Naive thymus-derived CD4-positive, alpha-beta T cell (primary cell): ENCODE data around the gene C6orf89. TPM values are rescaled to one million over a fixed set of nuclear protein-coding genes. Genes with fewer than 3 reads are reported as not detected.

Source experiments
- ATAC-seq: fragments of 150-1000 bp; cut with Tn5 transposase; 2 replicates; pipeline ENCODE4 v1.10.0; 2021; ENCODE audit warnings: mild to moderate bottlenecking, moderate library complexity
- CTCF ChIA-PET: fragments of 350-600 bp; sonication (Branson Sonifier 250); formaldehyde crosslinking; loops from one replicate; lab custom pipeline; 2021; ENCODE audit warnings: antibody characterized with exemption; lab: Charles Lee
- POLR2A ChIA-PET: fragments of 350-600 bp; sonication (Branson Sonifier 250); formaldehyde crosslinking; loops from one replicate; lab custom pipeline; 2021; ENCODE audit warnings: antibody characterized with exemption, inconsistent platforms; lab: Charles Lee
- DNase-seq, 9 donors: peaks; one replicate each; pipeline versions ENCODE4 v3.0.0 to v3.0.0-alpha.2; 2020 to 2022; ENCODE audit warnings: mixed read lengths in 1 of 9
- H3K27ac ChIP-seq: one replicate; pipeline ENCODE4 v1.7.0; 2013; ENCODE audit warnings: mild to moderate bottlenecking, low read depth, low read length, moderate library complexity
- H3K27me3 ChIP-seq, 2 donors: one replicate each; pipeline ENCODE4 v1.7.0; 2013; ENCODE audit warnings: low read length in 2 of 2, mild to moderate bottlenecking in 2 of 2, moderate library complexity in 2 of 2; ENCODE audit not compliant: control insufficient read depth in 2 of 2, insufficient read depth in 2 of 2
- H3K36me3 ChIP-seq, 3 experiments: 1 replicate in 2 of 3; 2 replicates in 1 of 3; pipeline ENCODE4 v1.7.0; 2013; ENCODE audit warnings: low read length in 3 of 3, mild to moderate bottlenecking in 3 of 3, moderate library complexity in 1 of 3; ENCODE audit not compliant: insufficient read depth in 3 of 3, control insufficient read depth in 2 of 3
- H3K4me1 ChIP-seq, 2 donors: one replicate each; pipeline ENCODE4 v1.7.0; 2013; ENCODE audit warnings: low read length in 2 of 2, mild to moderate bottlenecking in 2 of 2, moderate library complexity in 1 of 2; ENCODE audit not compliant: control insufficient read depth in 2 of 2, insufficient read depth in 2 of 2
- H3K4me3 ChIP-seq: 2 replicates; pipeline ENCODE4 v1.7.0; 2013; ENCODE audit warnings: mild to moderate bottlenecking, low read length
- H3K9me3 ChIP-seq, 3 experiments: 1 replicate in 2 of 3; 2 replicates in 1 of 3; pipeline ENCODE4 v1.7.0; 2013; ENCODE audit warnings: low read length in 3 of 3; ENCODE audit not compliant: control insufficient read depth in 2 of 3
- H3K27ac Mint-ChIP-seq, 9 donors: one replicate each; pipeline ENCODE4 v1.8.0; 2020 to 2022; ENCODE audit warnings: mixed read lengths in 9 of 9, mild to moderate bottlenecking in 8 of 9, moderate library complexity in 5 of 9, inconsistent platforms in 2 of 9
- H3K27me3 Mint-ChIP-seq, 5 donors: one replicate each; pipeline ENCODE4 v1.8.0; 2021 to 2022; ENCODE audit warnings: mixed read lengths in 5 of 5, mild to moderate bottlenecking in 1 of 5
- H3K36me3 Mint-ChIP-seq, 5 donors: one replicate each; pipeline ENCODE4 v1.8.0; 2020 to 2022; ENCODE audit warnings: mixed read lengths in 5 of 5, mild to moderate bottlenecking in 3 of 5, inconsistent platforms in 1 of 5
- H3K4me1 Mint-ChIP-seq, 7 donors: one replicate each; pipeline ENCODE4 v1.8.0; 2020 to 2022; ENCODE audit warnings: mixed read lengths in 7 of 7, mild to moderate bottlenecking in 3 of 7, inconsistent platforms in 1 of 7
- H3K4me3 Mint-ChIP-seq, 10 donors: one replicate each; pipeline ENCODE4 v1.8.0; 2020 to 2022; ENCODE audit warnings: mild to moderate bottlenecking in 10 of 10, mixed read lengths in 10 of 10, moderate library complexity in 6 of 10, inconsistent platforms in 2 of 10
- H3K9me3 Mint-ChIP-seq, 11 donors: one replicate each; pipeline ENCODE4 v1.8.0; 2020 to 2022; ENCODE audit warnings: mixed read lengths in 11 of 11, mild to moderate bottlenecking in 4 of 11, inconsistent platforms in 1 of 11, moderate library complexity in 1 of 11
- intact Hi-C, 2 donors: fragments of 100-400 bp; cut with micrococcal nuclease; formaldehyde crosslinking; loops; one replicate each; pipeline ENCODE4 v1.15.1; 2023
- polyA plus RNA-seq, 2 donors: library from polyadenylated mRNA; unstranded; fragments of 300-500 nt; fragmentation: Illumina TruSeq; gene quantifications; one replicate each; pipeline ENCODE4 v1.2.3, GENCODE V29; 2021
- total RNA-seq, 6 experiments: library from RNA in 5 of 6; stranded (reverse) in 5 of 6; gene quantifications; 1 replicate in 5 of 6; 2 replicates in 1 of 6; pipeline ENCODE4 v1.2.3 and lab custom pipeline; 2021 to 2026

Gene C6orf89
- total and polyA plus RNA-seq, 7 experiments from 2014 or later = 34.6 to 48.2 (median 40.4) TPM

GRCh38 chr6:36964349-36964748 lies 78.6 kb downstream of the C6orf89 start:
- peak overlapping the region; percentile 40 for H3K27ac ChIP-seq
- intact Hi-C loops = no loop called here
- Mint-ChIP-seq H3K4me1 (peaks cover 20 to 55% (median 37%) of the 10 kb centered on the region in 7 donors), H3K9me3 (no peaks in the 10 kb centered on the region), H3K27ac (peak overlapping the region; percentile 40 to 94 (median 74)), H3K27me3 (no peaks in the 10 kb centered on the region), H3K36me3 (peaks cover 0 to 27% (median 6%) of the 10 kb centered on the region in 5 donors), H3K4me3 (peak overlapping the region in 7 of 10 donors; percentile 3 to 71 (median 32))
- CTCF ChIA-PET = interaction anchor here (0.9 kb wide), 1 partner anchor 210 kb away, joined by 4 read pairs; no protein-coding TSS in a partner anchor
- DNase-seq (no peak), ATAC-seq (no peak)
- H3K9me3 ChIP-seq = no peaks in the 10 kb centered on the region
- POLR2A ChIA-PET = interaction anchor here (0.8 to 3.1 kb wide), 3 partner anchors 9 to 359 kb away, joined by 4 to 8 read pairs (median 5); no protein-coding TSS in a partner anchor
- peaks cover 5 to 25% (median 14%) of the 10 kb centered on the region in 3 experiments for H3K36me3 ChIP-seq
- no peaks in the 10 kb centered on the region for H3K27me3 ChIP-seq
- H3K4me1 ChIP-seq = peaks cover 19 to 24% of the 10 kb centered on the region in 2 donors
- no peak overlapping the region for H3K4me3 ChIP-seq

- ChIA-PET POLR2A (interaction anchor here (0.8 to 3.1 kb wide), 3 partner anchors 9 to 359 kb away, joined by 3 to 8 read pairs (median 5); no protein-coding TSS in a partner anchor), CTCF (interaction anchor here (0.6 kb wide), 1 partner anchor 204 kb away, joined by 3 read pairs; no protein-coding TSS in a partner anchor)
- Mint-ChIP-seq H3K27me3 (no peaks in the 10 kb centered on the region), H3K27ac (peak overlapping the region; percentile 8 to 94 (median 66)), H3K36me3 (peaks cover 3 to 30% (median 6%) of the 10 kb centered on the region in 5 donors), H3K9me3 (no peaks in the 10 kb centered on the region), H3K4me1 (peaks cover 20 to 54% (median 35%) of the 10 kb centered on the region in 7 donors), H3K4me3 (peak overlapping the region in 8 of 10 donors; percentile 3 to 71 (median 36))
- DNase-seq (no peak), ATAC-seq (no peak)
- Histone ChIP-seq H3K27ac (peak overlapping the region; percentile 36), H3K27me3 (no peaks in the 10 kb centered on the region), H3K4me1 (peaks cover 19 to 24% of the 10 kb centered on the region in 2 donors), H3K4me3 (no peak overlapping the region), H3K36me3 (peaks cover 11 to 31% (median 14%) of the 10 kb centered on the region in 3 experiments), H3K9me3 (no peaks in the 10 kb centered on the region)
- intact Hi-C loops = no loop called here
Observed at GRCh38 chr6:36964908-36965307, 79.2 kb downstream of the C6orf89 start.

DNA sequence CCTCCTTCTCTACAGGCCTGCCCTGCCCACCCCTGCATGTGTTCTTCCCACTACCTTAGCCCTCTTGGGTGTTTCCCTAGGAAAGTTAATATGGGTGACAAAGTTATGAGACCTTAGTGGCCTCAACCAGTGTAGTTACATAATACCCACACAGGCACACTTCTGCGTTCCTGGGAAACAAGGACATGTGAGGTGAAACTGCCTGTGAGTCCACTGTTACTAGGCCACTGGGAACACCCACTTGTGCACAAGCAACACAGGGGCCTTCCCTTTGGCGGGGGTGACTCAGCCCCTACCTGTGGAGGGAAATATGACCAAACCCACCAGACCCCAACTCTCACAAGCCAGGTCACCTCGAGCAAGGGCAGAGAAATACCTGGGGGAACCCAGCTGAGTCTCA lies 81.5 kb downstream of the C6orf89 start:
- Mint-ChIP-seq H3K27ac (peak overlapping the region in 6 of 9 donors; percentile 22 to 73 (median 52)), H3K9me3 (no peaks in the 10 kb centered on the region), H3K27me3 (no peaks in the 10 kb centered on the region), H3K4me1 (peaks cover 20 to 37% (median 27%) of the 10 kb centered on the region in 7 donors), H3K36me3 (peaks cover 4 to 44% (median 7%) of the 10 kb centered on the region in 5 donors), H3K4me3 (no peak overlapping the region)
- Histone ChIP-seq H3K27me3 (no peaks in the 10 kb centered on the region), H3K4me1 (peaks cover 19 to 24% of the 10 kb centered on the region in 2 donors), H3K4me3 (no peak overlapping the region), H3K9me3 (no peaks in the 10 kb centered on the region), H3K27ac (no peak overlapping the region), H3K36me3 (peaks cover 34 to 55% (median 35%) of the 10 kb centered on the region in 3 experiments)
- intact Hi-C loops = no loop called here
- ATAC-seq (no peak), DNase-seq (no peak)
- CTCF ChIA-PET = no interaction called here
- POLR2A ChIA-PET = interaction anchor here (1.0 kb wide), 1 partner anchor 12 kb away, joined by 5 read pairs; no protein-coding TSS in a partner anchor

- POLR2A ChIA-PET = interaction anchor here (1.0 kb wide), 1 partner anchor 12 kb away, joined by 5 read pairs; no protein-coding TSS in a partner anchor
- H3K27ac Mint-ChIP-seq = peak overlapping the region in 5 of 9 donors; percentile 31 to 77 (median 38)
- no peaks in the 10 kb centered on the region for H3K9me3 Mint-ChIP-seq
- no peak for ATAC-seq
- no peak for DNase-seq
- Histone ChIP-seq H3K27me3 (no peaks in the 10 kb centered on the region), H3K4me1 (peaks cover 19 to 23% of the 10 kb centered on the region in 2 donors), H3K4me3 (no peak overlapping the region), H3K36me3 (peaks cover 37 to 59% (median 39%) of the 10 kb centered on the region in 3 experiments), H3K27ac (no peak overlapping the region), H3K9me3 (no peaks in the 10 kb centered on the region)
- H3K4me1 Mint-ChIP-seq = peaks cover 17 to 34% (median 26%) of the 10 kb centered on the region in 7 donors
- CTCF ChIA-PET = no interaction called here
- H3K27me3 Mint-ChIP-seq = no peaks in the 10 kb centered on the region
- intact Hi-C loops = no loop called here
- H3K4me3 Mint-ChIP-seq = no peak overlapping the region
- peaks cover 4 to 49% (median 10%) of the 10 kb centered on the region in 5 donors for H3K36me3 Mint-ChIP-seq
Observed at GRCh38 chr6:36967757-36968156, 82.0 kb downstream of the C6orf89 start.

DNA sequence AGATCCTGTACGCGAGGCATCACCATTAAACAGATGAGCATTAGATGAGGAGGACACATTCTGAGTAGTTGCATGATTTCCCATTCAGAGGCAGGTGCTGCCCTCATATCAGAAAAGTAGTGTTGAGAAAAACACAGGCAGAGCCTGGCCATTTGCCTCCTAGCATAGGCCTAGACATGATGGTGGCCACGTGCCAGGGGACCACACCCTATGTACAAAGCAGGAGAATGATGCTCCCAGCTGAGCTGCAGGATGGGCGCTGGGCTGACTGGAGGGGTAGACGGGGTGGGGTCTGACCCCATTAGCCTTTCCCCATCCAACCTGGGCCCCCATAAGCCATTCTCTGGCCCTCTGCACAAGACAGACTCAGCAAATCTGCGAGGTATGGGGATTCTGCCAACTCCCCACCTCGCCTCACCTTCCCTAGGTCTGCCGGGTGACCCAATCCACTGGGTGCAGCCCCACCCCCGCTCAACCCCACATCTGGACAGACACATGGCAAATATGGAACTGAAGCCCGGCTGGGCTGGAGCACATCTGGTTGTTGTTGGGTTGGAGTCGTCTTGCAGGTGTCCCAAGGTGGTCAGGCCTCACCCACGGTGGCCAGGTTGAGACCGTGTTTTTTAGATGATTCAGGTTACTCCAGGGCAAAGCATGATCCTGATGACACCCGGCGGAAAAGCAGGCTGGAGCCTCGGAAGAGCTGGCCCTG lies 82.7 kb downstream of the C6orf89 start:
- Mint-ChIP-seq H3K36me3 (peaks cover 4 to 53% (median 11%) of the 10 kb centered on the region in 5 donors), H3K9me3 (no peaks in the 10 kb centered on the region), H3K4me3 (no peak overlapping the region), H3K27ac (peak overlapping the region in 4 of 9 donors; percentile 32 to 81 (median 66)), H3K4me1 (peaks cover 11 to 27% (median 21%) of the 10 kb centered on the region in 7 donors), H3K27me3 (no peaks in the 10 kb centered on the region)
- H3K4me3 ChIP-seq = no peak overlapping the region
- peaks cover 37 to 66% (median 40%) of the 10 kb centered on the region in 3 experiments for H3K36me3 ChIP-seq
- ChIA-PET CTCF (no interaction called here), POLR2A (interaction anchor here (1.0 kb wide), 1 partner anchor 13 kb away, joined by 5 read pairs; no protein-coding TSS in a partner anchor)
- DNase-seq = no peak
- H3K27ac ChIP-seq = no peak overlapping the region
- no peak for ATAC-seq
- no peaks in the 10 kb centered on the region for H3K27me3 ChIP-seq
- H3K4me1 ChIP-seq = peaks cover 14 to 17% of the 10 kb centered on the region in 2 donors
- intact Hi-C loops = no loop called here
- no peaks in the 10 kb centered on the region for H3K9me3 ChIP-seq

DNA sequence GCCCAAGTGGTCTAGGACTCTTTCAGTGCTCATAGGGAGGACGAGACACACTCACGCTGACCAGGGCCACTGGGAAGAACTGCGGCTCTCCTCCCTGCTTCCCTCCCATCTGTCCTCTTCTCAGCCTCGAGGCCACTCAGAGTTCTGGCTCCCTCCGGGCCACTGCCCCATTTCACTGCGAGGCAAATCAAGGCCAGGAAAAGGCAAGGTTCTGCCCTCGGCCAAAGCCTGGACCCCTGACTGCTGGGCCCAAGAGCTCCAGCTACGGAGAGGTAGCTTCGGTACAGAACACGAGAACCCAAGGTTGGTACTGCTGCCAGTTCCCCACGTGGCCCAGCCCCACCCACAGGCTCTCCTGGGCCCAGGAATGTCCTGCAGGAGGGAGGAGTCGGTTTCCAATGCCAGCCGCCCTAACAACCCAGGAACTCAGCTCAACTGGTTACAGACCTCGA lies 83.5 kb downstream of the C6orf89 start:
- ChIA-PET POLR2A (interaction anchor here (0.6 kb wide), 1 partner anchor 310 kb away, joined by 3 read pairs; no protein-coding TSS in a partner anchor), CTCF (no interaction called here)
- Histone ChIP-seq H3K4me1 (peaks cover 7 to 8% of the 10 kb centered on the region in 2 donors), H3K27me3 (no peaks in the 10 kb centered on the region), H3K27ac (no peak overlapping the region), H3K36me3 (peaks cover 40 to 74% (median 46%) of the 10 kb centered on the region in 3 experiments), H3K4me3 (no peak overlapping the region), H3K9me3 (no peaks in the 10 kb centered on the region)
- Mint-ChIP-seq H3K9me3 (no peaks in the 10 kb centered on the region), H3K27me3 (no peaks in the 10 kb centered on the region), H3K36me3 (peaks cover 4 to 57% (median 14%) of the 10 kb centered on the region in 5 donors), H3K4me1 (peaks cover 7 to 20% (median 13%) of the 10 kb centered on the region in 7 donors), H3K27ac (peak overlapping the region in 1 of 9 donors; percentile 81), H3K4me3 (no peak overlapping the region)
- DNase-seq = no peak
- ATAC-seq = no peak
- intact Hi-C loops = no loop called here
